Neural cell (in vitro differentiated cells): ENCODE data around the gene PCNX1. TPM values are rescaled to one million over a fixed set of nuclear protein-coding genes. Genes with fewer than 3 reads are reported as not detected.
A peak's percentile ranks its signal among the peaks of the same experiment; 100 is the strongest.

Source experiments
- H2AFZ ChIP-seq: fragments of 200-600, 300-800 bp; sonication (generic), shearing (Covaris generic); 2 replicates; pipeline ENCODE4 v1.6.0; 2014; ENCODE audit warnings: low read depth, mild to moderate bottlenecking, antibody characterized with exemption, low read length, moderate library complexity
- H3F3A ChIP-seq: fragments of 200-600 bp; shearing (Covaris generic); 2 replicates; pipeline ENCODE4 v1.6.1; 2016; ENCODE audit warnings: mild to moderate bottlenecking, moderate library complexity, mixed read lengths, antibody characterized with exemption, low read length; ENCODE audit not compliant: insufficient read depth, poor library complexity, severe bottlenecking
- H3K27ac ChIP-seq: fragments of 200-600, 300-800 bp; sonication (generic), shearing (Covaris generic); 2 replicates; pipeline ENCODE4 v1.5.1; 2014; ENCODE audit warnings: mild to moderate bottlenecking, low read length, moderate library complexity
- H3K27me3 ChIP-seq: fragments of 300-800, 200-600 bp; sonication (generic), shearing (Covaris generic); 2 replicates; pipeline ENCODE4 v1.6.0; 2014; ENCODE audit warnings: mild to moderate bottlenecking, low read depth, low read length, moderate library complexity; ENCODE audit not compliant: insufficient read depth
- H3K36me3 ChIP-seq: fragments of 300-800, 200-600 bp; sonication (generic), shearing (Covaris generic); 2 replicates; pipeline ENCODE4 v1.5.1; 2014; ENCODE audit warnings: mild to moderate bottlenecking, antibody characterized with exemption, low read length, moderate library complexity; ENCODE audit not compliant: insufficient read depth
- H3K4me2 ChIP-seq: fragments of 300-800, 200-600 bp; sonication (generic), shearing (Covaris generic); 2 replicates; pipeline ENCODE4 v1.6.0; 2014; ENCODE audit warnings: mild to moderate bottlenecking, low read length
- H3K4me3 ChIP-seq: fragments of 300-800, 200-600 bp; sonication (generic), shearing (Covaris generic); 2 replicates; pipeline ENCODE4 v1.5.1; 2014; ENCODE audit warnings: mild to moderate bottlenecking, low read length, moderate library complexity
- H3K79me2 ChIP-seq: fragments of 200-600 bp; shearing (Covaris generic); replicated peaks from 2 replicates; pipeline ENCODE4 v1.6.0; 2014; ENCODE audit warnings: mild to moderate bottlenecking, low read length, moderate library complexity; ENCODE audit not compliant: insufficient read depth
- H3K9ac ChIP-seq: fragments of 300-800, 200-600 bp; sonication (generic), shearing (Covaris generic); 2 replicates; pipeline ENCODE4 v1.6.1; 2016; ENCODE audit warnings: mild to moderate bottlenecking, low read length, mixed read lengths
- H3K9me2 ChIP-seq: fragments of 200-600 bp; shearing (Covaris generic); 2 replicates; pipeline ENCODE4 v1.6.1; 2016; ENCODE audit warnings: mild to moderate bottlenecking, low read length, mixed read lengths; ENCODE audit not compliant: insufficient read depth
- H3K9me3 ChIP-seq: fragments of 200-600, 300-800 bp; sonication (generic), shearing (Covaris generic); 2 replicates; pipeline ENCODE4 v1.6.1; 2016; ENCODE audit warnings: mild to moderate bottlenecking, mixed run types, low read length, moderate library complexity, mixed read lengths
- H4K20me1 ChIP-seq: fragments of 200-600 bp; shearing (Covaris generic); 2 replicates; pipeline ENCODE4 v1.6.1; 2016; ENCODE audit warnings: mild to moderate bottlenecking, mixed run types; ENCODE audit not compliant: insufficient read depth
- CTCF ChIP-seq: fragments of 450-650 bp; IDR thresholded peaks from 2 replicates; pipeline ENCODE4 v1.5.1; 2014; ENCODE audit warnings: antibody characterized with exemption, mild to moderate bottlenecking, moderate library complexity; ENCODE audit not compliant: poor library complexity, severe bottlenecking
- EP300 ChIP-seq: fragments of 450-650 bp; conservative IDR thresholded peaks from 2 replicates; pipeline ENCODE4 v1.6.1; 2014; ENCODE audit warnings: antibody characterized with exemption, mild to moderate bottlenecking, moderate library complexity; ENCODE audit not compliant: poor library complexity, severe bottlenecking
- EZH2 ChIP-seq: fragments of 200-600, 300-800 bp; shearing (Covaris generic), sonication (generic); IDR thresholded peaks from 2 replicates; pipeline ENCODE4 v1.6.1; 2014; ENCODE audit warnings: antibody characterized with exemption, low read length, borderline replicate concordance, mild to moderate bottlenecking; ENCODE audit not compliant: insufficient read depth, poor library complexity, severe bottlenecking
- MXI1 ChIP-seq: fragments of 450-650 bp; conservative IDR thresholded peaks from 2 replicates; pipeline ENCODE4 v1.6.1; 2014; ENCODE audit warnings: antibody characterized with exemption, mild to moderate bottlenecking; ENCODE audit not compliant: poor library complexity, severe bottlenecking
- POLR2AphosphoS5 ChIP-seq: IDR thresholded peaks from 2 replicates; pipeline ENCODE4 v1.6.1; 2012
- RAD21 ChIP-seq: fragments of 450-650 bp; conservative IDR thresholded peaks from 2 replicates; pipeline ENCODE4 v1.6.1; 2014; ENCODE audit warnings: antibody characterized with exemption, mild to moderate bottlenecking, moderate library complexity
- REST ChIP-seq: IDR thresholded peaks from 2 replicates; pipeline ENCODE4 v1.6.1; 2012; ENCODE audit warnings: borderline replicate concordance
- SMC3 ChIP-seq: fragments of 450-650 bp; conservative IDR thresholded peaks from 2 replicates; pipeline ENCODE4 v1.6.1; 2014; ENCODE audit warnings: antibody characterized with exemption, mild to moderate bottlenecking, moderate library complexity; ENCODE audit not compliant: poor library complexity
- TAF1 ChIP-seq: IDR thresholded peaks from 2 replicates; pipeline ENCODE4 v1.6.1; 2012; ENCODE audit warnings: low read depth
- polyA plus RNA-seq: library from polyadenylated mRNA; depleted of rRNA; stranded (reverse); fragments of >200 nt; gene quantifications from 2 replicates; pipeline ENCODE4 v1.2.3, GENCODE V29; 2014

PCNX1 gene
- polyA plus RNA-seq, 1 donor from 2014 or later, result 23.7 TPM

GRCh38 chr14:70907996-70908934 is 1.0 kb downstream of the PCNX1 start:
- TF ChIP-seq MXI1, result peak; percentile 48
- TF ChIP-seq POLR2AphosphoS5, result no peak

GRCh38 chr14:70908935-70909641 is 1.8 kb downstream of the PCNX1 start:
- TF ChIP-seq CTCF (no peak), EZH2 (no peak), REST (no peak), EP300 (no peak), MXI1 (no peak), RAD21 (no peak), POLR2AphosphoS5 (no peak), SMC3 (no peak), TAF1 (no peak)

More at GRCh38 chr14:70907996-70908934, 1.0 kb downstream of the PCNX1 start:
- Histone ChIP-seq H3K4me3 (peak overlapping the region; percentile 97), H3K27me3 (no peaks in the 10 kb centered on the region), H3K36me3 (no peaks in the 10 kb centered on the region), H4K20me1 (peaks cover 9% of the 10 kb centered on the region), H3K9me3 (no peaks in the 10 kb centered on the region), H3K9ac (peak overlapping the region; percentile 93), H3K9me2 (no peaks in the 10 kb centered on the region), H3F3A (no peaks in the 10 kb centered on the region), H3K79me2 (peaks cover 47% of the 10 kb centered on the region), H3K27ac (peak overlapping the region; percentile 90), H2AFZ (peak overlapping the region; percentile 43), H3K4me2 (peak overlapping the region; percentile 87)

More at GRCh38 chr14:70908935-70909641, 1.8 kb downstream of the PCNX1 start:
- Histone ChIP-seq H3K27ac (peak overlapping the region; percentile 90), H3K9ac (peak overlapping the region; percentile 93), H3K4me2 (peak overlapping the region; percentile 87), H3K36me3 (no peaks in the 10 kb centered on the region), H3K27me3 (no peaks in the 10 kb centered on the region), H3K79me2 (peaks cover 55% of the 10 kb centered on the region), H3K9me3 (no peaks in the 10 kb centered on the region), H3K4me3 (peak overlapping the region; percentile 97), H3K9me2 (no peaks in the 10 kb centered on the region), H3F3A (no peaks in the 10 kb centered on the region), H2AFZ (no peak overlapping the region), H4K20me1 (peaks cover 9% of the 10 kb centered on the region)
